ENCODE data around the gene MFRP. TPM values are rescaled to one million over a fixed set of nuclear protein-coding genes. Genes with fewer than 3 reads are reported as not detected.
A peak's percentile ranks its signal among the peaks of the same experiment; 100 is the strongest.

Gene MFRP
- polyA plus RNA-seq, 1 experiment = not detected

- Histone ChIP-seq H3K4me3 (ENCODE audit: low read depth, low read length) (peak overlapping the region; percentile 64; the same call in 1 of the 2 replicates), H3K9me3 (ENCODE audit: control insufficient read depth, insufficient read depth, low read length) (no peaks in the 10 kb centered on the region), H3K27me3 (ENCODE audit: control insufficient read depth, insufficient read depth, low read length) (peaks cover 24% of the 10 kb centered on the region), H3K27ac (ENCODE audit: low read depth, low read length) (no peak overlapping the region)
- DNase-seq (ENCODE audit: low read depth, low spot score) = no peak
- ChIA-PET POLR2A (interaction anchor here (1.1 kb wide), 1 partner anchor 19 kb away, joined by 4 read pairs; no protein-coding TSS in a partner anchor), CTCF (interaction anchor here (0.6 to 6.4 kb wide), 14 partner anchors 11 to 310 kb away, joined by 3 to 161 read pairs (median 13); partner anchors contain the start of genes DPAGT1, MCAM and USP2)
- no peak for TF ChIP-seq CTCF (IDR thresholded peaks at IDR 0.05; ENCODE audit: low read depth, low read length)
Observed at GRCh38 chr11:119341222-119342022, 5.1 kb downstream of the MFRP start.

GRCh38 chr11:119340335-119341221, 5.9 kb downstream of the MFRP start, which contains the start of gene C1QTNF5:
Gene C1QTNF5, minus strand, starts transcription at chr11:119340883. Its CDS starts 486 bp downstream, at chr11:119340397.
- peaks cover 19% of the 10 kb centered on the region for H3K27me3 ChIP-seq (ENCODE audit: control insufficient read depth, insufficient read depth, low read length)
- CTCF ChIA-PET = interaction anchor here (0.6 to 6.4 kb wide), 39 partner anchors 8 to 651 kb away, joined by 3 to 161 read pairs (median 5); partner anchors contain the start of genes CBL, DPAGT1, MCAM and THY1
- no peak for DNase-seq (ENCODE audit: low read depth, low spot score)
- TF ChIP-seq CTCF (IDR thresholded peaks at IDR 0.05; ENCODE audit: low read depth, low read length) = 0 out of 2 replicates have a peak, but pooled peaks have one; percentile 4
- POLR2A ChIA-PET = interaction anchor here (0.6 to 1.1 kb wide), 4 partner anchors 19 to 134 kb away, joined by 3 to 4 read pairs (median 4); partner anchors contain the start of gene THY1
- peak within 1 kb of the TSS; percentile 64 for H3K4me3 ChIP-seq (ENCODE audit: low read depth, low read length)
- no peak within 1 kb of the TSS for H3K27ac ChIP-seq (ENCODE audit: low read depth, low read length)
- no peaks in the 10 kb centered on the region; the same call in 1 of the 2 replicates for H3K9me3 ChIP-seq (ENCODE audit: control insufficient read depth, insufficient read depth, low read length)

- Histone ChIP-seq H3K27me3 (ENCODE audit: control insufficient read depth, insufficient read depth, low read length) (peaks cover 15% of the 10 kb centered on the region), H3K9me3 (ENCODE audit: control insufficient read depth, insufficient read depth, low read length) (no peaks in the 10 kb centered on the region; the same call in 1 of the 2 replicates), H3K4me3 (ENCODE audit: low read depth, low read length) (peak overlapping the region; percentile 64), H3K27ac (ENCODE audit: low read depth, low read length) (peak overlapping the region; percentile 39)
- CTCF ChIA-PET = interaction anchor here (0.6 to 6.4 kb wide), 37 partner anchors 8 to 650 kb away, joined by 3 to 161 read pairs (median 5); partner anchors contain the start of genes CBL, DPAGT1, MCAM and THY1
- POLR2A ChIA-PET = interaction anchor here (0.6 to 2.8 kb wide), 3 partner anchors 36 to 135 kb away, joined by 3 to 12 read pairs (median 4); partner anchors contain the start of gene THY1
- DNase-seq (ENCODE audit: low read depth, low spot score) = no peak
- peak; percentile 83 for TF ChIP-seq CTCF (IDR thresholded peaks at IDR 0.05; ENCODE audit: low read depth, low read length)
Observed at GRCh38 chr11:119339589-119340334, 6.7 kb downstream of the MFRP start.

GRCh38 chr11:119338965-119339588, 7.4 kb downstream of the MFRP start:
- Histone ChIP-seq H3K27me3 (ENCODE audit: control insufficient read depth, insufficient read depth, low read length) (peaks cover 12% of the 10 kb centered on the region), H3K4me3 (ENCODE audit: low read depth, low read length) (peak overlapping the region; percentile 64), H3K9me3 (ENCODE audit: control insufficient read depth, insufficient read depth, low read length) (no peaks in the 10 kb centered on the region; the same call in 1 of the 2 replicates), H3K27ac (ENCODE audit: low read depth, low read length) (peak overlapping the region; percentile 57)
- ChIA-PET CTCF (interaction anchor here (0.6 to 6.4 kb wide), 57 partner anchors 8 to 650 kb away, joined by 3 to 161 read pairs (median 5); partner anchors contain the start of genes CBL, DPAGT1, HINFP and MCAM), POLR2A (interaction anchor here (0.7 to 2.8 kb wide), 10 partner anchors 20 to 244 kb away, joined by 3 to 32 read pairs (median 12); partner anchors contain the start of genes C2CD2L, CBL, DPAGT1 and MCAM)
- no peak for TF ChIP-seq CTCF (IDR thresholded peaks at IDR 0.05; ENCODE audit: low read depth, low read length)
- DNase-seq (ENCODE audit: low read depth, low spot score) = no peak
